ENCODE measurements around the gene RAC3.

The RAC3 gene

DNA sequence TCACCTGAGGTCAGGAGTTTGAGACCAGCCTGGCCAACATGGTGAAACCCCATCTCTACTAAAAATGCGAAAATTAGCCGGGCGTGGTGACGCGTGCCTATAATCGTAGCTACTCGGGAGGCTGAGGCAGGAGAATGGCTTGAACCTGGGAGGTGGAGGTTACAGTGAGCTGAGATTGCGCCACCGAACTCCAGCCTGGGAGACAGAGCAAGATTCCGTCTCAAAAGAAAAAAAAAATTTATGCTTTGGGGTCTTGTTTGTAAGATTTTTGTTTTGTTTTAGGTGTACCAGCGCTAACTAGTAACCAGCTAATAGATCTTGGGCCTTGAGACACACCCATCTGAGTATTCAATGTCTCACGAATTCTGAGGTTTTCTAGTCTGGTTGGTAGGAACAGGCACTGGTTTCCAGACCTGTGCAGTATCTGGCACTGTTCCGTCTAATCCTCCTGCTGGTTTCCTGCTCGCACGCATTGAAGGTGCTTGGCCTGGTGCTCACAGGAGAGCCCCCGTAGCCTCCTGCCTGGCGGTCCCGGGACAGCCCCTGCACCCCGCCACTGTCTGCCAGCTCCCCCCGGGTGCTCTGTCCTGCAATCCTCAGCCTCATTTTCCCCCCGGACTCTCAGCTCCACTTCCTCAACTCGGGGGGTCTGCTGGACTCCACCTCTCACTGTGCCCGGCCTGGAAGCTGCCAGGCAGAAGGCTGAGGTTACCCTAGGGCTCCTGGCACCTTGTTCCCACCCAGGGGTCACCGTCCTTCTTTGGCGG lies 44.7 kb downstream of the RAC3 start:
- DNase-seq (ENCODE audit: low read depth), result no peak

DNA sequence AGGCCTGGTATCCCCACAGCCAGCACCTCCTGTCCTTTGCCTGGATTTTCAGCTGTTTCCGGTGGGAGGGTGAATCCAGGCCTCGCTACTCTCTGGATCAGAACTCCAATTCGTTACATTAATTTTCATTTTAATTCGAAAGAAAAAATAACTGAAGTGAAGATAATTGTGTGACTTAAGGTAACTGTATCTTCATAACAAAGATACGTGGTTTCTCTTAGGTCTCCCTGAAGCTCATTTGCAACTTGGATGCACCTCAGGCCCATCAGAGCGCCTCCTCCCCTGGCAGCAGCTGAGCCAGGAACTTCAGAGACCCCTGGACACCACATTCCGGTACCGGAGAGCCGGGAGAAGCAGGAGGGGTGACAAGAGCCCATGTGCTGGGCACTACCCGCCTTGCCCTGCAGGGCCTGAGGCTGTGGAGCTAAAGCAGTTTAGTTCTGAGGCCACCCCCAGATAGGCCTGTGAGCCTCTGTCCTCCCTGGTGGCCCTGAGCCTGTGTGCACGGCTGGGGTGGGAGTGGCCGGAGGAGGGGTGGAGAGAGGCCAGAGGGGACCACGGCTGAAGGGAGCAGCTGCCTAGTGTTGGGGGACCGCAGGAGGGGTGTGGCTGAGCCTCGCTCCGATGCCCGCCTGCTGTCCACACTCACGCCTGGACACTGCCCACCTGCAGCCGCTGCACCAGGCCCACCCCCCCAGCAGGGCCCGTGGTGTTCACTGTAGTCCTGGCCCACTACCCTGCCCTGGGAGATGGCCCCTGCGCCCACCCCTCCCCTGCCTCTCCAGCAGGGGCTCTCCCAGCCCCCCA lies 45.5 kb downstream of the RAC3 start:
- no peak for DNase-seq (ENCODE audit: low read depth)

- no peak for DNase-seq (ENCODE audit: low read depth)
Measured at GRCh38 chr17:82077617-82078358, 46.3 kb downstream of the RAC3 start.

GRCh38 chr17:82078433-82078832 lies 47.0 kb downstream of the RAC3 start:
- no peak for DNase-seq (ENCODE audit: low read depth)

DNA sequence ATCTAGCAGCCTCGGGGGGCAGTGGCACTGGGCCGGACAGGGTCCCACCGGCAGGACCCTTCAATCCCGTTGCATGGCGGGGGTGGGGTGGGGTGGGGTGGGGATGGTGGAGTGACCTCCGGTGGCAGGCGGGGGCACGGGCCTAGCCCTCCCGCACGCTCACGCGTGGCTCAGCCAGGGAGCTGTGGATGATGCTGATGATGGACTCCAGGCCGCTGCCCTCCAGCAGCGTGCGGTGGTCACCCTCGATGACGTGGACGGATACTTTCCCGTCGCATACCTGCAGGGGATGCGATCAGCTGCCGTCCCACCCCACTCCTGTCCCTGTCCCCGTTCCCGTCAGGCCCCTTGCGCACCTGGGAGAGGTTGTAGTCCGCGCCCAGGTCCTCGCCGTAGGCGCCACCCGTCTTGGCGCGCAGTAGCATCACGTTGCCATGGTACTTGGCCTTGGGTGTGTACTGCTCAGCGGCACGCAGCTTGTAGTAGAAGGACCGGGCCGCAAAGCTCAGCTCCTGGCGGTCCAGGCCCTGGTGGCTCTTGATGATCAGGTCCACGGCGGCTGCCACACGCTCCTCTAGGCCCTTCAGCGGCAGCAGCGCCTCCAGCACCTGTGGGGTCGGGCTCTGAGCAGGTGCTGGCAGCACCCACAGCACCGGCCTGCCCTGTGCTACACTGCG lies 47.7 kb downstream of the RAC3 start:
- DNase-seq (ENCODE audit: low read depth), result no peak

DNA sequence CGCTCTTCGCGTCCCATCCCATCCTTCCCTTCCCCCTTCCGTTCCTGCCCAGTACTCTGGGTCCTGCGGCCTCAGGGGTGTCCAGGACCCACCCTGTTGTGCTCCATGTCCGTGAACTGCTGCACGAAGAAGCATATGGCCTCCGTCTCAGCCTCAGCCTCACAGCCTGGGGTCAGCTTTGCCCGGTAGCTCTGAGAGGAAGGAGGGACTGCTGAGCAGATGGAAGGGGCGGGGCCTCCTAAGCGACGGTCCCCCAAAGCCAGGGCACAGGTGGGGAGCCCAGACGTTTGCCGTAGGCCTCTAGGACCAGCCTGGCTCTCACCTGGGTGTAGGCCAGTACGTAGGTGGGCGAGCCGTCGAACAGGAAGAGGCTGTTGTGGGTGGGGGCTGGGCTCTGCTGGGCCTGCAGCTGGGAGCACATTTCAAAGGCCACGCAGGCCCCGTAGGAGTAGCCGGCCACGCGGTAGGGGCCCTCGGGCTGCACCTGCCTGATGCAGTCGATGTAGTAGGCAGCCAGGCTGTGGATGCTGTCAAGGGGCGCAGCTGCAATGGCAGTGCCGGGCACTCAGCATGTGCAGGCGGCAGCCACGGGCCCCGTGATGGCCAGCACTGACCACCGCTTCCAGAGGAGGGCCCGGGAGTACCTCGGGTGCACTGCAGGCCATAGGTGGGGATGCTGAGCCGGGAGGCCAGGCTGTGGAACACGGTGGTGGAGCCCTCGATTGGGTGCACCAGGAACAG lies 48.7 kb downstream of the RAC3 start:
- DNase-seq (ENCODE audit: low read depth), result no peak

DNA sequence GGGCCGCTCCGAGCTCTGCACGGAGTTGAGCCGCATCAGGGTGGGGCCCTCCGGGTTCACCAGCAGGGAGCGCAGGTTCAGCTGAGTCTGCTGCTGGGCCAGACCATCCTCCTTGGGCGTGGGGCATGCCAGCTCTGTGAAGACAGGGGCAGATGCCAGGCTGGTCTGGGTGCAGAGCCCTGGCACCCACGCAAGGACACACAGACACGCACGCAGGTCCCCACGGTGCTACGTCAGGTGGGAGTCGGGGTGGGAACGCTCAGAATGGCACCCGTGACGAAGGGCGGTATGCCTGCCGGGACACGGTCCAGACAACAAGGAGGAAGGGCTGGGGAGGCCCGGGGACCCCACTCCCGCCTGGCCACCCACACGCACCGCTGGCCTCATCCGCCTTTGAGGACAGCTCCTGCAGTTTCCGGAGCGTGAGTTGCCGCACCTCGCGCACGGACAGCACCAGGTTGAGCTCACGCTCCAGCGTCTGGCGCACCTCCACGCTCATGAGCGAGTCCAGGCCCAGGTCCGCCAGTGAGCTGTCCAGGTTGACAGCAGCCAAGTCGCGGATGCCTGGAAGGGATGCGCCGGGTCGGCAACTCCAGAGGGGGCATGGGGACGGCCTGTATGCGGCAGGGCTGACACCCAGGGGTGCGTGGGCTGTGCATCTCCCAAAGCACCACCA lies 49.4 kb downstream of the RAC3 start:
- DNase-seq (ENCODE audit: low read depth), result no peak

GRCh38 chr17:82081546-82081945 lies 50.1 kb downstream of the RAC3 start:
- no peak for DNase-seq (ENCODE audit: low read depth)

DNA sequence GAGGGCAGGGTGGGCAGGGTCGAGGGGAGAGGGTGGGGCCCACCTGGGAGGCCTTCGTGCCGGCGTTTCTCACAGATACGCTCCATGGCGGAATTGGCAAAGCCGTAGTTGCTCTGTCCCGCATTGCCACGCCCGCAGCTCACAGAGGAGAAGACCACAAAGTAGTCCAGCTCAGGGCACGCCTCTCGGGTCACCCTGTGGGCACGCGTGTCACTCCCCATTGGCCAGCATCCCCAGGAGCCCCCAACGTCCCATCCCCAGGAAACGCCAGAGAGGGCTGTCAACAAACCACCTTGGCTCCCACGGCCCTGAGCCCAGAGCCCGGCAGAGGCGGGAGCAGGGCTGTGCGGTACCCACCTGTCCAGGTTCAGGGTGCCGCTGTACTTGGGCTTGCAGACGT lies 50.5 kb downstream of the RAC3 start:
- no peak for DNase-seq (ENCODE audit: low read depth)

- DNase-seq (ENCODE audit: low read depth), result no peak
Measured at GRCh38 chr17:82082456-82082855, 51.0 kb downstream of the RAC3 start.

GRCh38 chr17:82083009-82083408 lies 51.5 kb downstream of the RAC3 start:
- DNase-seq (ENCODE audit: low read depth), result no peak
